Measurements from ENCODE around the gene PTPN6. TPM values are rescaled to one million over a fixed set of nuclear protein-coding genes. Genes with fewer than 3 reads are reported as not detected.
A peak's percentile ranks its signal among the peaks of the same experiment; 100 is the strongest.

The PTPN6 gene
- total and polyA plus RNA-seq, 2 of the 13 experiments (the other 11 are each of a cell fraction or from before 2014, with no cell fraction given): 10.5 to 10.6 TPM

DNA sequence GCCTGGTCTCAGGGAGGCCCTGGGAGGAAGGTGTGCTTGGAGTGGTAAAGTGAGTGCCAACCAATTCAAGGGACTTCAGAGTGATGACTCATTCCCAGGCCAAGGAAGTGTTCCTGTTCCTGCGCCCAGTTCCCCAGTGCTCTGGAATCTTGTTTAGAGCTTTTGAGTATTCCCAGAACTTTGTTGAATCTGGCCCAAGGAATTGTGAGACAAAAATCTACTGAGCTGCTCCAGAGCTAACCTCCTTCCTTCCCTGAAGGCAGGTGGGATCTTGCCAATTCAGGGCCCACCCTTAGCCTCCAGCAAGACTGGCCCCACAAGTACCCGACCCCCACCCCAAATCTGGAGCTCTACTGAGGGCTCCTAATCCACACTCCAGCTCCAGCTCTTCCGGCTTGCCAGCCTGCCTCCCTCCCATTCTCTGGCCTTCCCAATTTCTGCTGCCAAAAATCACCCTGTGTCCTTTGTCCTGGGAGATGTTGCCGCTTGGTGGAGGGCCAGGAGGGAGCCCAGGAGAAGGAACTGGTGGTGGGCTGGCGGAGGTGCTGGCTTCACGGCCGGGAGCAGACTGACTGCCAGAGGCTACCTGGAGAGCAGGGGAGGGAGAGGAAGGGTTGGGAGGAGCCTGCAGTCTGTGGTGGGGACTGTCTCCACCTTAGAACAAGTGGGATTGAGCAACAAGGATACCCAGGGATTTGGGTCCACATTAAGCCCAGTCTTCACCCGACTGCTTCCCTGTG, 25.4 kb upstream of the PTPN6 start (continued):
- TF ChIP-seq, protein P1, sequence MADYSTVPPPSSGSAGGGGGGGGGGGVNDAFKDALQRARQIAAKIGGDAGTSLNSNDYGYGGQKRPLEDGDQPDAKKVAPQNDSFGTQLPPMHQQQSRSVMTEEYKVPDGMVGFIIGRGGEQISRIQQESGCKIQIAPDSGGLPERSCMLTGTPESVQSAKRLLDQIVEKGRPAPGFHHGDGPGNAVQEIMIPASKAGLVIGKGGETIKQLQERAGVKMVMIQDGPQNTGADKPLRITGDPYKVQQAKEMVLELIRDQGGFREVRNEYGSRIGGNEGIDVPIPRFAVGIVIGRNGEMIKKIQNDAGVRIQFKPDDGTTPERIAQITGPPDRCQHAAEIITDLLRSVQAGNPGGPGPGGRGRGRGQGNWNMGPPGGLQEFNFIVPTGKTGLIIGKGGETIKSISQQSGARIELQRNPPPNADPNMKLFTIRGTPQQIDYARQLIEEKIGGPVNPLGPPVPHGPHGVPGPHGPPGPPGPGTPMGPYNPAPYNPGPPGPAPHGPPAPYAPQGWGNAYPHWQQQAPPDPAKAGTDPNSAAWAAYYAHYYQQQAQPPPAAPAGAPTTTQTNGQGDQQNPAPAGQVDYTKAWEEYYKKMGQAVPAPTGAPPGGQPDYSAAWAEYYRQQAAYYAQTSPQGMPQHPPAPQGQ (CRISPR knock-in tag; IDR thresholded peaks at IDR 0.05; ENCODE audit: borderline replicate concordance): no peak
- TF ChIP-seq ZNF572 (CRISPR knock-in tag; IDR thresholded peaks at IDR 0.05) (no peak), STAT5B (CRISPR knock-in tag; IDR thresholded peaks at IDR 0.05) (no peak), NR2F6 (IDR thresholded peaks at IDR 0.05) (no peak), NR2F6 (CRISPR knock-in tag; IDR thresholded peaks at IDR 0.05) (no peak), RBM22 (optimal IDR thresholded peaks at IDR 0.05; ENCODE audit: low read length) (peak; percentile 38), ZNF878 (CRISPR knock-in tag; IDR thresholded peaks at IDR 0.05) (no peak), ZBTB2 (CRISPR knock-in tag; IDR thresholded peaks at IDR 0.05; ENCODE audit: low read depth) (no peak), U2AF1 (optimal IDR thresholded peaks at IDR 0.05; ENCODE audit: low read depth, low read length) (no peak), FOXC1 (CRISPR knock-in tag; IDR thresholded peaks at IDR 0.05; ENCODE audit: borderline replicate concordance) (no peak), DMAP1 (CRISPR knock-in tag; IDR thresholded peaks at IDR 0.05) (no peak), THYN1 (CRISPR knock-in tag; IDR thresholded peaks at IDR 0.05; ENCODE audit: borderline replicate concordance, low read depth) (no peak), TBP (CRISPR knock-in tag; IDR thresholded peaks at IDR 0.05) (no peak), AGO1 (IDR thresholded peaks at IDR 0.05; ENCODE audit: low read depth, low read length, poor library complexity, severe bottlenecking) (no peak), MYC (CRISPR knock-in tag; IDR thresholded peaks at IDR 0.05; ENCODE audit: borderline replicate concordance) (no peak), KDM4B (CRISPR knock-in tag; IDR thresholded peaks at IDR 0.05) (no peak)
- TF ChIP-seq, protein P2, sequence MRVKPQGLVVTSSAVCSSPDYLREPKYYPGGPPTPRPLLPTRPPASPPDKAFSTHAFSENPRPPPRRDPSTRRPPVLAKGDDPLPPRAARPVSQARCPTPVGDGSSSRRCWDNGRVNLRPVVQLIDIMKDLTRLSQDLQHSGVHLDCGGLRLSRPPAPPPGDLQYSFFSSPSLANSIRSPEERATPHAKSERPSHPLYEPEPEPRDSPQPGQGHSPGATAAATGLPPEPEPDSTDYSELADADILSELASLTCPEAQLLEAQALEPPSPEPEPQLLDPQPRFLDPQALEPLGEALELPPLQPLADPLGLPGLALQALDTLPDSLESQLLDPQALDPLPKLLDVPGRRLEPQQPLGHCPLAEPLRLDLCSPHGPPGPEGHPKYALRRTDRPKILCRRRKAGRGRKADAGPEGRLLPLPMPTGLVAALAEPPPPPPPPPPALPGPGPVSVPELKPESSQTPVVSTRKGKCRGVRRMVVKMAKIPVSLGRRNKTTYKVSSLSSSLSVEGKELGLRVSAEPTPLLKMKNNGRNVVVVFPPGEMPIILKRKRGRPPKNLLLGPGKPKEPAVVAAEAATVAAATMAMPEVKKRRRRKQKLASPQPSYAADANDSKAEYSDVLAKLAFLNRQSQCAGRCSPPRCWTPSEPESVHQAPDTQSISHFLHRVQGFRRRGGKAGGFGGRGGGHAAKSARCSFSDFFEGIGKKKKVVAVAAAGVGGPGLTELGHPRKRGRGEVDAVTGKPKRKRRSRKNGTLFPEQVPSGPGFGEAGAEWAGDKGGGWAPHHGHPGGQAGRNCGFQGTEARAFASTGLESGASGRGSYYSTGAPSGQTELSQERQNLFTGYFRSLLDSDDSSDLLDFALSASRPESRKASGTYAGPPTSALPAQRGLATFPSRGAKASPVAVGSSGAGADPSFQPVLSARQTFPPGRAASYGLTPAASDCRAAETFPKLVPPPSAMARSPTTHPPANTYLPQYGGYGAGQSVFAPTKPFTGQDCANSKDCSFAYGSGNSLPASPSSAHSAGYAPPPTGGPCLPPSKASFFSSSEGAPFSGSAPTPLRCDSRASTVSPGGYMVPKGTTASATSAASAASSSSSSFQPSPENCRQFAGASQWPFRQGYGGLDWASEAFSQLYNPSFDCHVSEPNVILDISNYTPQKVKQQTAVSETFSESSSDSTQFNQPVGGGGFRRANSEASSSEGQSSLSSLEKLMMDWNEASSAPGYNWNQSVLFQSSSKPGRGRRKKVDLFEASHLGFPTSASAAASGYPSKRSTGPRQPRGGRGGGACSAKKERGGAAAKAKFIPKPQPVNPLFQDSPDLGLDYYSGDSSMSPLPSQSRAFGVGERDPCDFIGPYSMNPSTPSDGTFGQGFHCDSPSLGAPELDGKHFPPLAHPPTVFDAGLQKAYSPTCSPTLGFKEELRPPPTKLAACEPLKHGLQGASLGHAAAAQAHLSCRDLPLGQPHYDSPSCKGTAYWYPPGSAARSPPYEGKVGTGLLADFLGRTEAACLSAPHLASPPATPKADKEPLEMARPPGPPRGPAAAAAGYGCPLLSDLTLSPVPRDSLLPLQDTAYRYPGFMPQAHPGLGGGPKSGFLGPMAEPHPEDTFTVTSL (CRISPR knock-in tag; IDR thresholded peaks at IDR 0.05; ENCODE audit: borderline replicate concordance): no peak
- TF ChIP-seq, protein P3, sequence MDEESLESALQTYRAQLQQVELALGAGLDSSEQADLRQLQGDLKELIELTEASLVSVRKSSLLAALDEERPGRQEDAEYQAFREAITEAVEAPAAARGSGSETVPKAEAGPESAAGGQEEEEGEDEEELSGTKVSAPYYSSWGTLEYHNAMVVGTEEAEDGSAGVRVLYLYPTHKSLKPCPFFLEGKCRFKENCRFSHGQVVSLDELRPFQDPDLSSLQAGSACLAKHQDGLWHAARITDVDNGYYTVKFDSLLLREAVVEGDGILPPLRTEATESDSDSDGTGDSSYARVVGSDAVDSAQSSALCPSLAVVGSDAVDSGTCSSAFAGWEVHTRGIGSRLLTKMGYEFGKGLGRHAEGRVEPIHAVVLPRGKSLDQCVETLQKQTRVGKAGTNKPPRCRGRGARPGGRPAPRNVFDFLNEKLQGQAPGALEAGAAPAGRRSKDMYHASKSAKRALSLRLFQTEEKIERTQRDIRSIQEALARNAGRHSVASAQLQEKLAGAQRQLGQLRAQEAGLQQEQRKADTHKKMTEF (CRISPR knock-in tag; IDR thresholded peaks at IDR 0.05): peak; percentile 36; the same call in 1 of the 2 replicates
